IMR-90 (cell line): ENCODE measurements around the gene ESRRG. TPM values are rescaled to one million over a fixed set of nuclear protein-coding genes. Genes with fewer than 3 reads are reported as not detected.

Source experiments
- ATAC-seq: fragments of 200-7000 bp; cut with Tn5 transposase; 2 replicates; pipeline ENCODE4 v1.9.1; 2020; ENCODE audit warnings: low read depth, mild to moderate bottlenecking, moderate library complexity
- BruUV-seq: library from RNA; stranded (reverse); fragments of 400-500 nt; replicated peaks from 2 replicates; lab custom pipeline; 2021; lab: Mats Ljungman, UMichigan
- CTCF ChIA-PET: fragments of 300-600 bp; formaldehyde crosslinking; extraction: SDS; loops from one replicate; lab custom pipeline; 2021; ENCODE audit warnings: antibody characterized with exemption; lab: Yijun Ruan, JAX
- POLR2A ChIA-PET: fragments of 300-600 bp; sonication (Branson Sonifier 250); formaldehyde crosslinking; loops from one replicate; lab custom pipeline; 2022; ENCODE audit warnings: antibody characterized with exemption; ENCODE audit not compliant: unreplicated experiment; lab: Charles Lee
- DNase-seq: peaks from one replicate; pipeline ENCODE4 v3.0.0; 2013
- H2AFZ ChIP-seq: replicated peaks from 2 replicates; pipeline ENCODE3; 2013; ENCODE audit warnings: low read length, mild to moderate bottlenecking; ENCODE audit not compliant: poor library complexity
- H2AK5ac ChIP-seq: 2 replicates; pipeline ENCODE4 v1.6.1; 2013; ENCODE audit warnings: low read depth, low read length, inconsistent platforms
- H2AK9ac ChIP-seq: replicated peaks from 2 replicates; pipeline ENCODE3; 2013; ENCODE audit warnings: mild to moderate bottlenecking, low read depth, low read length, moderate library complexity; ENCODE audit not compliant: poor library complexity
- H2BK120ac ChIP-seq: 2 replicates; pipeline ENCODE4 v1.6.1; 2013; ENCODE audit warnings: low read depth, low read length, inconsistent platforms
- H2BK15ac ChIP-seq: 3 replicates; pipeline ENCODE4 v1.6.1; 2013; ENCODE audit warnings: low read depth, low read length, inconsistent platforms
- H2BK20ac ChIP-seq: 2 replicates; pipeline ENCODE4 v1.6.1; 2013; ENCODE audit warnings: low read depth, mild to moderate bottlenecking, inconsistent platforms, low read length, moderate library complexity
- H2BK5ac ChIP-seq: 2 replicates; pipeline ENCODE4 v1.6.1; 2013; ENCODE audit warnings: mild to moderate bottlenecking, low read depth, low read length, inconsistent platforms; ENCODE audit not compliant: poor library complexity, severe bottlenecking
- H3K14ac ChIP-seq: replicated peaks from 2 replicates; pipeline ENCODE4 v1.6.1; 2013; ENCODE audit warnings: low read depth, low read length, inconsistent platforms
- H3K18ac ChIP-seq: 2 replicates; pipeline ENCODE4 v1.6.1; 2013; ENCODE audit warnings: low read depth, low read length, control low read depth
- H3K23ac ChIP-seq: 2 replicates; pipeline ENCODE4 v1.6.1; 2013; ENCODE audit warnings: low read depth, low read length, inconsistent platforms
- H3K27ac ChIP-seq: 2 replicates; pipeline ENCODE4 v1.5.1; 2013; ENCODE audit warnings: mild to moderate bottlenecking, control low read depth, low read length; ENCODE audit not compliant: insufficient read depth
- H3K27me3 ChIP-seq: 2 replicates; pipeline ENCODE4 v1.6.1; 2013; ENCODE audit warnings: low read length; ENCODE audit not compliant: control insufficient read depth, insufficient read depth
- H3K36me3 ChIP-seq: 2 replicates; pipeline ENCODE4 v1.6.1; 2013; ENCODE audit warnings: low read length, mixed read lengths; ENCODE audit not compliant: control insufficient read depth, insufficient read depth
- H3K4ac ChIP-seq: 2 replicates; pipeline ENCODE4 v1.6.1; 2013; ENCODE audit warnings: low read depth, low read length, inconsistent platforms
- H3K4me1 ChIP-seq: 2 replicates; pipeline ENCODE4 v1.6.1; 2013; ENCODE audit warnings: low read length, mixed read lengths; ENCODE audit not compliant: control insufficient read depth, insufficient read depth
- H3K4me2 ChIP-seq: 2 replicates; pipeline ENCODE4 v1.6.1; 2013; ENCODE audit warnings: low read depth, mild to moderate bottlenecking, control low read depth, low read length, moderate library complexity
- H3K4me3 ChIP-seq: 2 replicates; pipeline ENCODE4 v1.5.1; 2013; ENCODE audit warnings: low read depth, mild to moderate bottlenecking, control low read depth, low read length, moderate library complexity; ENCODE audit not compliant: insufficient read depth
- H3K56ac ChIP-seq: 2 replicates; pipeline ENCODE4 v1.6.1; 2013; ENCODE audit warnings: low read length, inconsistent platforms; ENCODE audit not compliant: insufficient read depth; ENCODE audit errors: extremely low read depth
- H3K79me1 ChIP-seq, 2 experiments: 2 replicates each; pipeline ENCODE4 v1.6.1; 2013; ENCODE audit warnings: low read length in 2 of 2, inconsistent platforms in 1 of 2, low read depth in 1 of 2
- H3K9ac ChIP-seq: 2 replicates; pipeline ENCODE4 v1.6.1; 2013; ENCODE audit warnings: low read depth, low read length, control low read depth
- H3K9me1 ChIP-seq: 2 replicates; pipeline ENCODE4 v1.6.1; 2013; ENCODE audit warnings: low read length, inconsistent platforms; ENCODE audit not compliant: insufficient read depth
- H3K9me3 ChIP-seq: 2 replicates; pipeline ENCODE4 v1.6.1; 2013; ENCODE audit warnings: low read length; ENCODE audit not compliant: control insufficient read depth, insufficient read depth
- H4K20me1 ChIP-seq: 2 replicates; pipeline ENCODE4 v1.6.1; 2013; ENCODE audit warnings: low read length, inconsistent platforms; ENCODE audit not compliant: insufficient read depth
- H4K5ac ChIP-seq: 2 replicates; pipeline ENCODE4 v1.6.1; 2013; ENCODE audit warnings: mild to moderate bottlenecking, low read depth, low read length, control low read depth
- H4K8ac ChIP-seq, 2 experiments: 2 replicates each; pipeline ENCODE4 v1.6.1; 2013; ENCODE audit warnings: low read depth in 2 of 2, low read length in 2 of 2, control low read depth in 1 of 2, inconsistent platforms in 1 of 2
- H4K91ac ChIP-seq: 2 replicates; pipeline ENCODE4 v1.6.1; 2013; ENCODE audit warnings: low read depth, low read length, inconsistent platforms; ENCODE audit not compliant: insufficient read depth
- MAFK ChIP-seq: IDR thresholded peaks from 2 replicates; pipeline ENCODE4 v1.6.1; 2012; ENCODE audit warnings: low read depth, low read length, improper control_type of control experiment
- RFX5 ChIP-seq: IDR thresholded peaks from 2 replicates; pipeline ENCODE4 v1.8.0; 2012; ENCODE audit warnings: low read depth, mild to moderate bottlenecking, low read length, moderate library complexity
- WGBS, 2 experiments: methylation state at CpG; one replicate each; pipeline versions ENCODE4 v1.1.5 to v1.1.7; 2013; ENCODE audit warnings: missing lambda C conversion rate in 2 of 2; ENCODE audit not compliant: insufficient read length in 1 of 2; ENCODE audit errors: extremely low coverage in 2 of 2; 5-methylcytosine and 5-hydroxymethylcytosine counted together
- dilution Hi-C: fragments of 300-500 bp; cut with HindIII; formaldehyde crosslinking; loops from one replicate; pipeline ENCODE4 v1.14.3; 2018; ENCODE audit warnings: low sequenced_read_pairs; ENCODE audit not compliant: unreplicated experiment
- in situ Hi-C: fragments of 300-500 bp; cut with MboI; formaldehyde crosslinking; loops from 3 replicates; pipeline ENCODE4 v1.14.3; 2019; ENCODE audit warnings: low sequenced_read_pairs, inconsistent platforms, mixed read lengths
- intact Hi-C: fragments of 100-400 bp; cut with micrococcal nuclease; formaldehyde crosslinking; loops from 2 replicates; pipeline ENCODE4 v1.10.0; 2022
- polyA plus RNA-seq, 3 experiments: library from polyadenylated mRNA; depleted of rRNA; stranded (reverse); fragments of >200 nt; gene quantifications; 2 replicates each; pipeline ENCODE4 v1.2.3, GENCODE V29; 2012; ENCODE audit warnings: low replicate concordance in 1 of 3
- total RNA-seq: library from RNA; depleted of rRNA; stranded (reverse); fragments of >200 nt; gene quantifications from 2 replicates; pipeline ENCODE4 v1.2.3, GENCODE V29; 2012

ESRRG gene
- total and polyA plus RNA-seq, 2 of the 4 experiments (the other 2 are of a cell fraction), result 0.17 to 0.54 TPM

GRCh38 chr1:216498277-216498676 lies 225.0 kb downstream of the ESRRG start:
- Histone ChIP-seq H3K18ac (no peak overlapping the region), H3K9ac (no peak overlapping the region), H3K4me2 (no peak overlapping the region), H3K9me3 (no peaks in the 10 kb centered on the region), H3K36me3 (no peaks in the 10 kb centered on the region), H2BK5ac (no peak overlapping the region), H3K4me3 (no peak overlapping the region), H3K27ac (no peak overlapping the region), H3K27me3 (no peaks in the 10 kb centered on the region), H4K8ac (no peak overlapping the region), H3K4me1 (peaks cover 2% of the 10 kb centered on the region; the same call in 1 of the 2 replicates), H3K23ac (no peak overlapping the region), H3K56ac (no peak overlapping the region), H3K79me1 (no peaks in the 10 kb centered on the region), H2BK15ac (no peak overlapping the region), H2AK5ac (no peak overlapping the region), H3K4ac (no peak overlapping the region), H2BK20ac (no peak overlapping the region), H4K5ac (no peak overlapping the region), H3K9me1 (no peaks in the 10 kb centered on the region), H4K20me1 (no peaks in the 10 kb centered on the region), H2AK9ac (no peak overlapping the region), H3K14ac (no peak overlapping the region), H2BK120ac (no peak overlapping the region), H2AFZ (no peak overlapping the region), H4K91ac (no peak overlapping the region)
- intact Hi-C loops, result no loop called here
- dilution Hi-C loops, result no loop called here
- TF ChIP-seq MAFK (peak; percentile 90), RFX5 (no peak)
- BruUV-seq, result no TSS peak
- in situ Hi-C loops, result no loop called here
- CTCF ChIA-PET, result no interaction called here
- no CpG with 5 or more reads among the region's 2 CpGs for WGBS, 2 experiments
- ATAC-seq (no peak), DNase-seq (peak; percentile 15)
- POLR2A ChIA-PET, result no interaction called here
